COR-L47 (cell line): ENCODE measurements around the gene SPDEF.

Experiments
- DNase-seq: peaks from one replicate; lab custom pipeline; 2025; lab: John Stamatoyannopoulos, UW

The SPDEF gene

DNA sequence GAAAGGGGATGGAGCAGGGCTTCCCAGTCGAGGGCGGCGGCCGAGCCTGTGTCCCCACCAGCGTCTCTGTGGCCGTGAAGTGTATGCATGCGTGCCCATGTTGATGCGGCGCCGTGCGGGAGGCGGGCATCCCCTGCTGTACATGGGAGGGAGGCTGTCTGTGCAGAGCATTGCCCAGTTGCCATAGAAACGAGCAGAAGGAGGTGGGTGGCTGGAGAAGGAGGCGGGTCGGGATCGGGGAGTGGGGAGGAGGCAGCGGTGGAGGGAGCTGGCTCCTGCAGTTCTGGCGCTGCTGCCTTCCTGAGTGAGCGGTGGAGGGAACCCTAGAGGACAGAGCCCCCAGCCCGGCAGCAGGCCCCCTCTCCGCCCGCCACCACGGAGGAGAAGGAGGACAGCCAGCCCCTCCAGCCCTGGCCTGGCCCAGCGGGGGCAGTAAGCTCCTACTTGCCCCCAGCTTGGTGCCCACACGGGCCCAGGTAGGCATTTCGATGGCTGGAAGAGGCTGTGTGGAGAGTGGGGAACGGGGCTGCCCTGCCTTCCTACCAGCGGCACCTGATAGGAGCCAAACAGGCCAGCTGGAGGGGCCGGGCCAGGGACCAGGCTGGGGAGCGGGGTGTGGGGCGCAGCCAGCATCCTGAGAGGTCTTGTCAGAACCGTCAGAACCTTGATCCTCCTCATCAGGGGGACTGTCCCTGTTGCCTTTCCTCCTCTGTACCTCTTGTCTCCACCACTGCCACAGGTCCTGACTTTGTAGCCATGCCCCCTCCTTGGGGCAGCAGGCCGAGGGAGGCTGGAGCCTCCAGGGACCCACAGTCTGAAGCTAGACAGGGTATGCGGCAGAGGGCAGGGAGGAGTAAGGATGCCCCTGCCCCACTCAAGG lies 41.3 kb downstream of the SPDEF start:
- no peak for DNase-seq

- DNase-seq: no peak
These were observed 42.0 kb downstream of the SPDEF start for GRCh38 chr6:34514112-34514511.

- no peak for DNase-seq
These were observed 42.5 kb downstream of the SPDEF start for GRCh38 chr6:34513646-34514045.

DNA sequence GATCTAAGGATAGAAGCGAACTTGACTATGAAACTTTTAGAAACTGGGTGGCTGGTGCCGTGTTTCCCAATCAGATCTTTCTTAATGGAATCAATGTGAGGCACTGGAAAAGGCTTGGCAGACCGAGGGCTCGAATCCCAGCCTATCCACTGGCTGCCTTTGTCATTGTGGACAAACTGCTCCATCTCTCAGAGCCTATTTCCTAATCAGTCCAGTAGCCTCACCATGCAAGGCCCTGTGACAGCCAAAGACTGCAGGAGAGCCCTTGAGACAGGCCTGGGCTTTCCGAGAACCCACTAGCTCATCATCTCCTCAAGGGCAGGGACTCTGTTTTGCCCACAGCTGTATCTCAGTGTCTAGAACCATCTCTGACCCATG lies 43.4 kb downstream of the SPDEF start:
- no peak for DNase-seq

- no peak for DNase-seq
These were observed 44.0 kb downstream of the SPDEF start for GRCh38 chr6:34511915-34512737.

- DNase-seq: no peak
These were observed 44.8 kb downstream of the SPDEF start for GRCh38 chr6:34511214-34511914.

DNA sequence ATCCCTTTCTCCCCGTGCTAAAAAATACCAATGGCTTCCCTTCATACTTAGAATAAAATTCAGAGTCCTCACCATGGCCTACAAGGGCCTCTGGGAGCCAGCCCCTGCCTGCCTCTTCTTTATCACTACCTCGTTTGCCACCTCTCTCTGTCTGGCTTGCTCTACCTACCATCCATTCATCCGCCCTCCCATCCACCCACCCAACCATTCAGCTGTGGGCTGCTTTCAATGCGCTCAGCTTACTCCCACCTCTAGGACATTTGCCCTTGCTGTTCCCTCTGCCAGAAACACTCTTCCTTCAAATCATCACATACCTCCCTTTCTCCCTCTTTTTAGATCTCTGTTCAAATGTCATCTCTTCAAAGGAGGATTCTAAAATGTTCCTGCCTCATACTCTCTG lies 45.8 kb downstream of the SPDEF start:
- no peak for DNase-seq

- DNase-seq: no peak
These were observed 46.3 kb downstream of the SPDEF start for GRCh38 chr6:34509782-34510181.

- no peak for DNase-seq
These were observed 47.7 kb downstream of the SPDEF start for GRCh38 chr6:34508425-34508824.

GRCh38 chr6:34506718-34507117 lies 49.4 kb downstream of the SPDEF start:
- DNase-seq: no peak

GRCh38 chr6:34497411-34497810 lies 58.7 kb downstream of the SPDEF start:
- DNase-seq: no peak

DNA sequence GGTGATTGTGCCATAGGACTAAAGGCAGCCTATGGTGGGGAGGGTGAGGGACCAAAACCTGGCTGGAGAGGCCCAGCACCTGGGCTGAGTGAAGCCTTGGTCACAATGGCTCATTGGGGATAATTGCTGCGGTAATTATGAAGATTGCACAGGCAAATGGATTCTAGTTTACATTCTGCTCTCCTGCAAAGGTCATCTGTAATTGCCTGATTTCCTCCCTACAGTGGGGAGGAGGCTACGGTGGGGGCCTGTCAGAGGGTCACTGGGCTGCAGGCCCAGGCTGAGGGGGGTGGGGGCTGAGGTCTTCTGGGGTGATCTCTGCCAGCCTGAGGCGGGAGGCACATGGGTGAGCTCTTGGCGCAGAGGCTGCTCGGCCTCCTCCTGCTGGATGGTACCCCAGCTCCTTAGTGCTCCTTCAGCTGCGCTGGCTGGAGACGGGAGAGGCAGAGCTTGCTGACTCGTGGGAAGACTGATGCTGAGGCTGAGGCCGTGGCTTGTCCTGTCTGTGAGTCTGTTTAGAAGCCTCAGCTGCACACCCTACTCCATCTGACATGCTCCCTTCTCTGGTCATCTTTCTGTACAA lies 59.9 kb downstream of the SPDEF start:
- DNase-seq: peak; percentile 90

DNA sequence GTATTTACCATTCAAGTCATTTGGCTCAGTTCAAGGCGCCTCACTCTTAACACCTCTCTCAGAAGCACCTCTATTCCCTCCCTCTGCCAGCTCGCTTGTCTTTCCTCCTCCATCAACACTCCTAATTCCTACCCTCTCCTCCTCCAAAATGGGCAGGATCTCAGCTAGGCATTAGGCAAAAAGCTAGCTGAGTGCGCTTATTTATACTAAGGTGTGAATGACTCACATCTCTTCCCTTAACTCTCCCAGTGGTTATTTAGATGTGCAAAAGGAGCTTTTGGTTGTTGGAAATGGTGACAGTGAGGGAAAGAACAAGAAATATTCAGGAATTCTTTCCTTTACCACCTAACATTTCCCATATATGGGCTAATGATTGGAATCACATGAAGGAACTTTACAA lies 61.2 kb downstream of the SPDEF start:
- no peak for DNase-seq

GRCh38 chr6:34493344-34493743 lies 62.8 kb downstream of the SPDEF start:
- no peak for DNase-seq

- DNase-seq: peak; percentile 31
These were observed 65.1 kb downstream of the SPDEF start for GRCh38 chr6:34491091-34491430.

DNA sequence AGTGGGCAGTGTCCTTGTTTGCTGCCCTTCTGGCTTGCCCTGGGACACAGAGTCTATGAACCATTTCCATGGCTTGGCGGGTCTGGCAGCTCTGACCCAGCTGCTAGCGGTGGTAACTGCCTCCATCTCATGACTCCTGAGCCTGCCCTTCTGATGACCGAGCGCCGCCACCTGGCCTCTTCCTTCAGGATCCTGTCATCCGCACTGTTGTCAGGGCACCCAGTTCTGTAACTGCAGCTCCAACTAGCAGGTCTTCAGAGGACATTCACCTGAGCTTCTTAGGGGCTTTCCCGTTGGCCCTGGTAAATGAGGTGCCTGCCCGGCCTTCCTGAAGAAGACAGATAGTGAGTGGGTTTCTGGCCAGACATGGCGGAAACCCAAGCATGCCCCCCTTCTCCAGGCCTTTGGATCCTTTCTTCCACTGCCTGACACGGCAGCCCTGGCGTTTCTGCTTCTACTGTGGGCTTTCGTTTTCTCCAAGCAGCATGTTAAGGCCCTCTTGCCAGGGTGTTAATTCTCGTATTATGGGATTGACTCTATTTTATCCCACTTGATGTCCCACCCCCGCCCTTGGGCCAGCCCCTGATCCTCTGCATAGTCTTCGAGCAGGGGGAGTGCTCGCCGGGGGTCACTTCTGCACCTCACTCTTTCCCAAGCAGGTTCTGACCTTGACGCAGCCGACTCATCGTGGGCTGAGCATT lies 65.6 kb downstream of the SPDEF start:
- DNase-seq: no peak

DNA sequence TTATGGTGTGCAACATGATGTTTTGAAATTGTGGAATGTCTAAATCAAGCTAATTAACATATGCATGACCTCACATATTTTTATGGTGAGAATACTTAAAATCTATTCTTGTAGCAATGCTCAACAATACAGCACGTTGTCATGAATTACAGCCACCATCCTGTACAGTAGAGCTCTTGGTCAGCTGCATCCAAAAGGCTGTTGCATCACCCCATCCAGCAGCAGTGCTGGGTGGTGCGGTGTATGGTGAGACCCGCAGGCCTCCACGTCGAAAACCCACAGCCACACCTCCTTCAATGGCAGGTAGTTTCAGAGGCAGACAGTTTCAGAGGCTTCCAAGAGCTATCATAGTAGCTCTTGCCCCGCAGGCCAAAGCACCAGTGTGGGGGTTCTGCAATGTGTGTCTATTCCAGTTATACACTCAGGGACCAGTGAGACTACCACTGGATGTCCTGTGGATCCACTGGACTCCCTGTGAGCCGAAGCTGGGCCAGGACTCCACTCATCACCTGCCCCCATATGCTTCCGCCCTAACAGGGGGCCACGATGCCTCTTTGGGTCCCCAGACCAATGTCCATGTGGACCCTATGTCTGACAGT lies 66.8 kb downstream of the SPDEF start:
- no peak for DNase-seq
